LNCAP (cell line): ENCODE results near the gene WDR44.

Experiments
- TF ChIP-seq, protein P1 (sequence below): fragments of 450-650 bp; IDR thresholded peaks from 2 replicates; pipeline ENCODE4 v1.5.1; 2017; ENCODE audit warnings: mild to moderate bottlenecking

Gene WDR44

GRCh38 chrX:118468122-118468521 is 122.2 kb downstream of the WDR44 start:
- TF ChIP-seq, protein P1, sequence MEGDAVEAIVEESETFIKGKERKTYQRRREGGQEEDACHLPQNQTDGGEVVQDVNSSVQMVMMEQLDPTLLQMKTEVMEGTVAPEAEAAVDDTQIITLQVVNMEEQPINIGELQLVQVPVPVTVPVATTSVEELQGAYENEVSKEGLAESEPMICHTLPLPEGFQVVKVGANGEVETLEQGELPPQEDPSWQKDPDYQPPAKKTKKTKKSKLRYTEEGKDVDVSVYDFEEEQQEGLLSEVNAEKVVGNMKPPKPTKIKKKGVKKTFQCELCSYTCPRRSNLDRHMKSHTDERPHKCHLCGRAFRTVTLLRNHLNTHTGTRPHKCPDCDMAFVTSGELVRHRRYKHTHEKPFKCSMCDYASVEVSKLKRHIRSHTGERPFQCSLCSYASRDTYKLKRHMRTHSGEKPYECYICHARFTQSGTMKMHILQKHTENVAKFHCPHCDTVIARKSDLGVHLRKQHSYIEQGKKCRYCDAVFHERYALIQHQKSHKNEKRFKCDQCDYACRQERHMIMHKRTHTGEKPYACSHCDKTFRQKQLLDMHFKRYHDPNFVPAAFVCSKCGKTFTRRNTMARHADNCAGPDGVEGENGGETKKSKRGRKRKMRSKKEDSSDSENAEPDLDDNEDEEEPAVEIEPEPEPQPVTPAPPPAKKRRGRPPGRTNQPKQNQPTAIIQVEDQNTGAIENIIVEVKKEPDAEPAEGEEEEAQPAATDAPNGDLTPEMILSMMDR = no peak

GRCh38 chrX:118474586-118474985 is 128.7 kb downstream of the WDR44 start:
- TF ChIP-seq, protein P1 = no peak

DNA sequence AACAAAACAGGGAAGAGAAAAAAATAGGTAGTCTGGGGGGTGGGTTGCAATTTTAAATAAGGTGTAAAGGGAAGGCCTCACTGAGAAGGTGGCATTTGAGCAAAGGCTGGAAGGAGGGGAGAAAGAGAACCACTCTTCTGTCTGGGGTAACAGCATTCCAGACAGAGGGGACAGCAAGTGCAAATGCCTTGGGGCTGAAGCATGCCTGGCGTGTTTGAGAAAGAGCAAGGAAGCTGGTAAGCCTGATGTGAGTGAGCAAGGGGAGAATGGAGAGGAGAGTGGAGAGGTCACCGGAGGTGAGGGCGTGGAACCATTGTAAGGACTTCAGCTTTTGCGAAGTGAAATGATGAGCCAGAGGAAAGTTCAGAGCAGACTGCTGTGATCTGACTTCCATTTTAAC is 130.0 kb downstream of the WDR44 start:
- TF ChIP-seq, protein P1 = no peak

DNA sequence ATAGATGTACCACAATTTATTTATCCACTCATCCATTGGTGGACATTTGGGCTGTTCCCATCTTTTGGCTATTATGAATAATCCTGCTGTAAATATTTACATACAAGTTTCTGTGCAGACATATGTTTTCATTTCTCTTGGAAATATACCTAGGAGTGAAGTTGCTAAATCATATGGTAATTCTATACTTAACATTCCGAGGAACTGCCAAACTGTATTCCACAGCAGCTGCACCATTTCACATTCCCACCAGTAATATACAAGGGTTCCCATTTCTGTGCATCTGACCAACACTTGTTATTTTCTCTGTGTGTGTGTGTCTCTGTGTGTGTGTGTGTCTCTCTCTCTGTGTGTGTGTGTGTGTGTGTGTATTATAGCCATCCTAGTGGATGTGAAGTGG is 134.3 kb downstream of the WDR44 start:
- TF ChIP-seq, protein P1 = no peak

DNA sequence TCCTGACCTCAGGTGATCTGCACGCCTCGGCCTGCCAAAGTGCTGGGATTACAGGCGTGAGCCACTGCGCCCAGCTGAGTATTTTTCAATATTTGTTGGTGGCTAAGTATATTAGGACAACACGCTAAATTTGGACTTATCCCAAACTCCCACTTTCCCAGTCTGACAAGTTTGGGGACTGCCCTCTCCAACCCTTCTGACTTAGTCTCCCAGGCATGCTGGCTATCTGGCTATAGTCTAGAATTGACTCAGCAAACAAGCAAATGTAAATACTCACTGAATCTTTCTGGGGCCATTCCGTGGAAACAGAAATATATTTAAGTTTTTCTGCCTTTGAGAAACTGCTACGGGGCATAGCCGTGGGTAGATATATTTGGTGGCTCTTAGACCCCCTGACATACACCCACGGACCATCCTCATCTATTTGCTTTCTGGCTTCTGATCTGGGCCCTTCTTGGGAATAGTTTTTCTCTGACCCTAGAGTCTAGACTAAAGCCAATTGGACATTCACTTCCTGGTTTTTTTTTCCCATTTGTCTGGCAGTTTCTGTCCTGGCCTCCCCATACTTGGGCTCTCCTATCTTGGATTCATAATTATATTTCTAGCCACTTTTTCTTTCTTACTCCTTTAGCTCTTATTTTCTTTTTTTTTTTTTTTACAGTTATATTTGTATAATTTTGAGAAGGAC is 138.5 kb downstream of the WDR44 start:
- TF ChIP-seq, protein P1 = no peak

DNA sequence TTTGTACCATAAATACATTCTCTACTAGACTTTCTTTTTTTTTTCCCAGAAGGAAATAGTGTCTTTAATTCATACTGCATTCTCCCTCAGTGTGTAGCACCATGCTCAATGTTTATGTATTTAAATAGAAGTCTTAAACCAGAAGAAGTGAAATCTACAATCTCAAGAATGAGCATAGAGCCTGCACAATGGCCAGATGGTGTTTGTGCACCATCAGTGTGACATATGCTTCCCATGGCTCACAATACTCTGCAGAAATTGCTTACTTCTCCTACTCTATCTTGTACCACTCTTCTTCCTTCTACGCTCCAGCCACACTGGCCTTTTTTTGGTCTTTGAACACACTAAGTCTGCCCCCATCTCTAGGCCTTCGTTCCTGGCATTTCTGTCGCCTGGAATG is 147.1 kb downstream of the WDR44 start:
- TF ChIP-seq, protein P1 = no peak

- TF ChIP-seq, protein P1 = no peak
These were observed 147.9 kb downstream of the WDR44 start for GRCh38 chrX:118493653-118494297.
